Testis (tissue), 2 donors: ENCODE data around the gene ZYX.

Source experiments
- CTCF ChIP-seq, 3 experiments: fragments of 450-650 bp in 2 of 3; fragments of 200-600 bp in 1 of 3; sonication (generic) in 1 of 3; IDR thresholded peaks; one replicate each; pipeline ENCODE4 v1.5.1; 2016 to 2019; ENCODE audit warnings: antibody characterized with exemption in 3 of 3, mild to moderate bottlenecking in 2 of 3, moderate library complexity in 1 of 3
- POLR2A ChIP-seq: fragments of 450-650 bp; IDR thresholded peaks from one replicate; pipeline ENCODE4 v1.6.1; 2017; ENCODE audit warnings: antibody characterized with exemption, mild to moderate bottlenecking, moderate library complexity

DNA sequence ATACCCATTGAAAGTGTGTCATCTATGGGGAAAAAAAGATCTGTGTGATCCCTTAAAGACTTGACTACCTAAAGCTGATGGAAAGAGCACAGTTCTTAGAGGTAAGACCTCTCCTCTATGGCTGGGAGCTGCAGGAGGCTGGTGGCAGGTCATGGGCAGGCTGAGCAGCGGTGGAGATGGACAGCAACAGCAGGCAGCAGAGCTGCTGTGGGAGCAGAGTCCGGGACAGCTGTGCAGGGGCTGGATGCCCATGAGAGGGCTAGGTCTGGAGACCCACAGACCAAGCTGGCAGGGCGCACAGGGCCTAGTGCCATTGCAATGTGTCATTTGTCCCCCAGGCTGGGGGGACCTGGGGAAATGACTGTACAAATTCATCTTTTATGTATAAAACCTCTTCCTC, 40.9 kb downstream of the ZYX start:
- TF ChIP-seq CTCF (IDR thresholded peaks at IDR 0.05) (no peak), POLR2A (no peak)
